Stimulated activated CD8-positive, alpha-beta memory T cell treated with anti-CD3 and anti-CD28 coated beads, Interleukin-2, amount 100 ng/mL, for 48 hours (primary cell): ENCODE data around the gene WDR6.

Source experiments
- DNase-seq, 2 donors: peaks; one replicate each; pipeline ENCODE4 v3.0.0-alpha.2; 2020; ENCODE audit warnings: low read depth in 2 of 2

WDR6 gene

GRCh38 chr3:49007068-49007770 is at the start of gene WDR6:
Gene WDR6 (plus strand): TSS chr3:49007391. CDS start chr3:49007432, 41 bp downstream.
- peak; percentile 94 to 96 for DNase-seq

DNA sequence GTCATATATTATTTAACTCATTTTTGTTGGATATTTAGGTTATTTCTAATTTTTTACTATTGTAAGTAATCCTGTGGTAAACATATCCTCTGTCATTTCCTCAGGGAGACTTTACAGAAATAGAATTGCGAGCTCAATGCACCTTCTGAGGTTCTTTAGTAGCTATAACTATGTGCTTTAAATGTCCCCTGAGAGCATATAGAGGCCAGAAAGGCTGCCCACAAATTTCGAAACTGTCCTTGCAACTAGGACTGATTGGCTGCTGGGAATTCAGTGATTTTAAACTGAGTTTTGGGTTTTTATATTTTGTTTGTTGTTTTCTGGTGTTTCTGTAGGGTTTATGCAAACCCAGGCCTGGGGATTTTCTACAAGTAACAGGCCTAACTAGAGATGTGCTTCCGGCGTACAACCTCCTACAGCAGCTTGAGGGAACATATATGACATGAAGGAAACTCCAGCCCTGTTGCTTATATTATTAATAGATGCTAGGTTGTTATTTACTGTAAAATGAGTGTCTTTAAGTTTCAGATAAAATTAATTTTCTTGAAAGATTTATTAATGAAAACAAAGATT is 46.3 kb upstream of the WDR6 start:
- no peak for DNase-seq

- no peak for DNase-seq
These were observed 44.9 kb upstream of the WDR6 start for GRCh38 chr3:48962340-48962739.

- DNase-seq, result no peak
These were observed 44.3 kb upstream of the WDR6 start for GRCh38 chr3:48962939-48963338.

- no peak for DNase-seq
These were observed 43.6 kb upstream of the WDR6 start for GRCh38 chr3:48963591-48963990.

DNA sequence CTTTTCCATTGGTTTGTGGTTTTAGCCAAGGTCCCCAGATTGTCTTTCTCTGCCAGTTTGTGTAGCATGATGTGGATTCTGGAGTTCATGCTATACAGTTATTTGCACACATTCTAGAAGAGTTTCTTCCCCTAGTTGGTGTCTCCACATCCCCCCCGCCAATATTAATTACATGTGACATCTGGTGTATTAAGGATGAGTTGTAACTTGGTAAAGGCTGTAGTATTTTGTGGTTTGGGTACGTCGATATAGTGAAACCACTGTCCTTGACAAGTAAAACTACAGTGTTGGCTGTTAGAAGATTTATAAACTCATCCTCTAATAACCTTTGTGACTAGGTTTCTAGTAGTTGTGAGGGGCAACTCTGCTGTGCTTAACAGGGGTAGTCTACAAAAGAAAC is 40.8 kb upstream of the WDR6 start:
- DNase-seq, result no peak

GRCh38 chr3:48966876-48967361 is 40.3 kb upstream of the WDR6 start:
- no peak for DNase-seq

- no peak for DNase-seq
These were observed 36.6 kb upstream of the WDR6 start for GRCh38 chr3:48970586-48970985.

DNA sequence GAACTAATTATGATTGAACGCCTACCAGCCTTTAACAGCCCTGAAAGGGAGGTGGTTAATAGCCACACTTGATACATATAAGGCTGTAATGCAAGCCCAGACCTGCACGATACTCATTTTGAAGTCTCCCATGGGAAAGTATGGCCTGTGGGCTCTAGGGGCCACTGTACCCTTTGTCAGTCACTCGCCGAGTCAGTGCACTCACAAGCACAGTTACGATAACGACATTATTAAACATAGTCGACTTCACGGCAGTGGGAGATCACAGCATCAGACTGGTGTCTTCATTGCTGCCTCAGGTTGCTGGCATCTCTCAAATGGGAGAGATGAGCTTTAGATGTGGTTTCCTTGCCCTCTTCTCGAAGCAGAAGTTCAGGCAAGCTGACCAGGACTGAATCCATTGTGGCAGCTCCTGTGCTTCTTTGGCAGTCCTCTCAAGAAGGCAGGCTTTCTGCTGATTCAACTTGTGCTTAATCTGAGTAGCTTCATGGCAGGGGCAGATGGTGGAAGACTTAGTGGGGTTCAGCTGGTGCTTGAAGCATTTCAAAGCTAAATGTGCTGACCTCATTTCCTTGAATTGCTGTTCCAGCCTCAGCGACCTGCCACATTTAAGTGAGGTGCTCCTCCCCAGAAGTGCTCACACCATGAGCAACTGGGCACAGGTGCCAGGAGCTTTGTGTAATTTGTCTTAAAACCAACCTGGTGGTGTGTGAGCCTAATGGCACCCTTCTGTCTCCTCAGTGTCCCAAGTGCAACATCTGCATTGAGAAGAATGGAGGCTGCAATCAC is 32.9 kb upstream of the WDR6 start:
- no peak for DNase-seq

GRCh38 chr3:48979451-48979850 is 27.7 kb upstream of the WDR6 start:
- no peak for DNase-seq

DNA sequence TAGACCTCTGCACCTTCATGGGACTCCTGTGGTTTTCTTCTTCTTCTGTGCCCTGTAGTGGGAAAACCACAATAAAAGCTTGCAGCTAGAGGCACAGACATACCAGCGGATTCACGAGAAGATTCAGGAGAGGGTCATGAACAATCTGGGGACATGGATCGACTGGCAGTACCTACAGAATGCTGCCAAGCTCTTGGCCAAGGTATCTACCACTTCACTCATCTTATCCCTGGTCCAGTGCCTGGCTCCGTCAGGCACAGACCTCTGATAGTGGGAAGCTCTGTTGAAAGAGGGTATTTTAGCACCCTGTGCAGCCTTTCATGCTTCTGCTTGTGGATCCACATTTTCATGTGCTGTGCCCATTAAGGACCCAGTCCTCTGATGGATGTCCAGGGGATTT is 26.9 kb upstream of the WDR6 start:
- no peak for DNase-seq

GRCh38 chr3:48982016-48982415 is 25.2 kb upstream of the WDR6 start:
- DNase-seq, result no peak

GRCh38 chr3:48982686-48983085 is 24.5 kb upstream of the WDR6 start:
- no peak for DNase-seq

DNA sequence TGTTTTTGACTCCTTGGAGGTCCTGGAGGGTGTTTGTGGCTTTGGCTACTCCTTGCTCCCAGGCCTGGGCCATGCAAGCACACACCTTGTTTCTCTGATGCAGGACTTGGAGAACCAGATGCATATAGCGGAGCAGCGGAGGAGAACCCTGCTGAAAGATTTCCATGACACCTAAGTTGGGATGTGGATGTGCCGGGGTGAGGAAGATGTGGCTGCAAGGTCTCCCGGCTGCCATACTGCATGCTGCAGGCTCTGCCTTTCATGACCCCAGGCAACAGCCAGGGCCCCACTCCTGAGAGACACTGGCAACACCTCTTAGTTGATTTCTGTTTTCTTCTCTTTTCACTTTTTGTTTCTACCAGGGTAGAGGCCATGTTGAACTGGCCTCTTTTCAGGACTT is 24.1 kb upstream of the WDR6 start:
- no peak for DNase-seq

GRCh38 chr3:48984663-48985062 is 22.5 kb upstream of the WDR6 start:
- DNase-seq, result no peak

DNA sequence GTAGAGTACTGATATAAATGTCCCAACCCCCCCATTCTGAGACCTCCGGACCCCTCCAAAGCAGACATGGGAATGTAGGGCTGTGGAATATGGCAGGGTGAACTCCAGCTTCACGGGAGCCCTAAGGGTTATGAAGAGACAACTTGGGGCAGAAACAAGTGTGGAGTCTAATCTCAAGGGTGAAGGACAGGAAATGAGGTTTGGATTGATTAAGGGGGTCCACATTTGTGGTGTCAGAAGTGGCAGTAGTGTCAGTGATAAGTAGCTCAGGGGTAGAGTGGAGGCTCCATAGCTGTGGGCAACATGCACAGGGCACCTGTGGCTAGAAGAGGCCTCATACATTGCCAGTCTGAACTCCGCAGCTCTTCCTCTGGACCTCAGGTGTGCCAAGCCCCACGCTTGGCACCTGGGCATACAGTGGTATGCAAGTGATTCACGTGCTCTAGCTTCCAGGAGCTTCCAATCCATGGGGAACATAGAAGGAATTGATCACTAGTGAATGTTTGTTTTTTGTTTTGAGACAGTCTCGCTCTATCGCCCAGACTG is 21.3 kb upstream of the WDR6 start:
- DNase-seq, result no peak

DNA sequence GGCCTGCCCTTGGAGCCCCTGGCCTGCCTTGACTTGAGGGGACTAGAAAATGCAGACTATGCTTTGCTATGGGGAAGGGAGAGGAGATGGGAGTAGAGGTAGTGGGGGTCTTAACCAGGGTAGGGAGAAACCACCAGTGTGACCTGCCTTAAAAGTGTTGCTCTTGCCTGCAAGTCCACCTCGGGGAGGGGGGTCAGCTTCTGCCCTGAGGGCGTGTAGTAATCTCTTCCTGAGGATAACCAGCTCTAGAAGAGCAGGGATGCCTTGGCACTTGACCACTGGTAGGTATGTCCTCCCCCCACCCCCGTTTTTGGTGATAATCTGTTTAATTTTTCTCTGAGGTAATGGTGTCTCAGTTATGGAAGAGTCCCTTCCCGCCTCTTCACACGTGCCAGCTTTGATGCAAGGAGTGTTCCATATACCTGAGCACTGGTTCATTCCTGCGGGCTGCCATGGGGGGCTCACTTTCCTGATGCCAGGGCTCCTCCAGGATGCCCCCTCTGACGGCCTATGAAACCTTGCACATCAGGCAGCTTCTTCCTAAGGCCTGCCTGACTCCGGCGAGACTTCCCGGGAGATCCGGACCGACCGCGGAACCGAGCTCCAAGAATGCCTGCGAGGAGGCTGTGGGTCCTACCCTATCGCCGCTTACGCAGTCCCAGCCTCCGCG is 17.9 kb upstream of the WDR6 start:
- no peak for DNase-seq

DNA sequence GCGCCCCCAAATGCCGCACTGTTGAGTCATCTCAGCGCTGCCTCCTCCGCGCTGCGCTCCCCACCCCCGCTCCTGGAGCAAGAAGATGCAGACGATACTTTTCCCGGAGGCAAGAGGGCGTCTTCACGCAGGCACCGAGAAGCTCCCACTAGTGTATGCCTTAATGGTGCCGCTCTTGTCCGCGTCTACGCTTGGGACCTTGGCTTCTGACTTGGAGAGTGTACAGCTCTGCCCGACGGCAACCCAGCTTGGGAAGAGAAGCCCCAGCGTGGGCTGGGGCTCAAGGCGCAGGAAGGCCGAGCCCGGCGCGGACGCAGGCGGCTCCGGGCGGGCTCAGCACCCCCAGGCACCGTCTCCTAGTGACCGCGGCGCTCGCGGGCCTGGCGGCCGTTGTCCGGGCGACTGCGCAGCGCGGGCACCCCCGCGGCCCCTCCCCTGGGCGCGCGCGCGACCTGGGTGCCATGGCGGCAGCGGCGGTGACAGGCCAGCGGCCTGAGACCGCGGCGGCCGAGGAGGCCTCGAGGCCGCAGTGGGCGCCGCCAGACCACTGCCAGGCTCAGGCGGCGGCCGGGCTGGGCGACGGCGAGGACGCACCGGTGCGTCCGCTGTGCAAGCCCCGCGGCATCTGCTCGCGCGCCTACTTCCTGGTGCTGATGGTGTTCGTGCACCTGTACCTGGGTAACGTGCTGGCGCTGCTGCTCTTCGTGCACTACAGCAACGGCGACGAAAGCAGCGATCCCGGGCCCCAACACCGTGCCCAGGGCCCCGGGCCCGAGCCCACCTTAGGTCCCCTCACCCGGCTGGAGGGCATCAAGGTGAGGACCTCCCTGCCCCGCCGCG is 17.2 kb upstream of the WDR6 start, which contains the start of gene P4HTM:
Gene P4HTM (plus strand): TSS at position 446 of the 840 bp plus-strand sequence. CDS start 16 bp downstream, at position 462.
- DNase-seq, result peak; percentile 77 to 80

GRCh38 chr3:48990636-48991469 is 16.3 kb upstream of the WDR6 start:
- DNase-seq, result no peak
